SK-N-SH (cell line): Measurements from ENCODE around the gene EEF2K. TPM values are rescaled to one million over a fixed set of nuclear protein-coding genes. Genes with fewer than 3 reads are reported as not detected.

ENCODE experiments used
- CTCF ChIA-PET: fragments of 300-600, 350-600 bp; formaldehyde crosslinking; extraction: SDS; loops from one replicate; lab custom pipeline; 2021; lab: Yijun Ruan, JAX
- POLR2A ChIA-PET: fragments of 350-600 bp; sonication (Branson Sonifier 250); formaldehyde crosslinking; extraction: SDS; loops from one replicate; lab custom pipeline; 2020; ENCODE audit warnings: antibody characterized with exemption, inconsistent platforms; lab: Yijun Ruan, JAX
- DNase-seq: peaks from one replicate; pipeline ENCODE4 v3.0.0; 2012
- H2AFZ ChIP-seq: fragments of 200-600 bp; sonication (generic); 2 replicates; pipeline ENCODE4 v1.8.1; 2016; ENCODE audit warnings: antibody characterized with exemption, mild to moderate bottlenecking, low read depth
- H3F3A ChIP-seq: fragments of 200-600 bp; sonication (generic); replicated peaks from 2 replicates; pipeline ENCODE3; 2016; ENCODE audit warnings: antibody characterized with exemption, mild to moderate bottlenecking; ENCODE audit not compliant: insufficient read depth
- H3K27ac ChIP-seq, 2 experiments: fragments of 200-500 bp in 1 of 2; fragments of 200-600 bp in 1 of 2; sonication (Bioruptor generic) in 1 of 2; sonication (generic), shearing (Covaris generic) in 1 of 2; 2 replicates each; pipeline versions ENCODE4 v1.5.1 to v1.6.1; 2014 to 2016; ENCODE audit warnings: low read depth in 2 of 2, inconsistent platforms in 1 of 2, low read length in 1 of 2, mild to moderate bottlenecking in 1 of 2, mixed read lengths in 1 of 2
- H3K27me3 ChIP-seq: fragments of 200-600 bp; sonication (generic), shearing (Covaris generic); 2 replicates; pipeline ENCODE4 v1.6.1; 2016; ENCODE audit warnings: mixed run types; ENCODE audit not compliant: insufficient read depth
- H3K36me3 ChIP-seq, 2 experiments: fragments of 200-500 bp in 1 of 2; fragments of 200-600 bp in 1 of 2; sonication (Bioruptor generic) in 1 of 2; sonication (generic) in 1 of 2; replicated peaks in 1 of 2; 2 replicates each; pipeline versions ENCODE3 to v1.5.1; 2014 to 2016; ENCODE audit warnings: low read length in 1 of 2, mild to moderate bottlenecking in 1 of 2; ENCODE audit not compliant: insufficient read depth in 2 of 2, control insufficient read depth in 1 of 2
- H3K4me1 ChIP-seq, 2 experiments: fragments of 200-500 bp in 1 of 2; fragments of 200-600 bp in 1 of 2; sonication (Bioruptor generic) in 1 of 2; sonication (generic), shearing (Covaris generic) in 1 of 2; 2 replicates each; pipeline versions ENCODE4 v1.5.1 to v1.6.1; 2014 to 2016; ENCODE audit warnings: low read depth in 1 of 2, low read length in 1 of 2, mixed run types in 1 of 2; ENCODE audit not compliant: insufficient read depth in 2 of 2, control insufficient read depth in 1 of 2
- H3K4me2 ChIP-seq: fragments of 200-600 bp; sonication (generic), shearing (Covaris generic); 2 replicates; pipeline ENCODE4 v1.6.1; 2017; ENCODE audit warnings: mixed run types
- H3K4me3 ChIP-seq, 2 experiments: fragments of 200-500 bp in 1 of 2; fragments of 200-600 bp in 1 of 2; sonication (Bioruptor generic) in 1 of 2; sonication (generic), shearing (Covaris generic) in 1 of 2; 2 replicates each; pipeline versions ENCODE4 v1.5.1 to v1.8.1; 2014 to 2016; ENCODE audit warnings: low read depth in 2 of 2, inconsistent platforms in 1 of 2, low read length in 1 of 2, mild to moderate bottlenecking in 1 of 2, mixed read lengths in 1 of 2, moderate library complexity in 1 of 2
- H3K79me2 ChIP-seq: fragments of 200-600 bp; sonication (generic); 2 replicates; pipeline ENCODE4 v1.8.1; 2017; ENCODE audit warnings: mild to moderate bottlenecking; ENCODE audit not compliant: insufficient read depth
- H3K9ac ChIP-seq: fragments of 200-600 bp; sonication (generic); 2 replicates; pipeline ENCODE4 v1.6.1; 2017; ENCODE audit warnings: mixed run types
- H3K9me2 ChIP-seq: fragments of 200-600 bp; sonication (generic); 2 replicates; pipeline ENCODE4 v1.6.1; 2017; ENCODE audit warnings: mixed run types
- H3K9me3 ChIP-seq: fragments of 200-600 bp; sonication (generic); 2 replicates; pipeline ENCODE4 v1.6.1; 2017; ENCODE audit warnings: mixed run types, mild to moderate bottlenecking, moderate library complexity
- H4K20me1 ChIP-seq: fragments of 200-600 bp; sonication (generic); 2 replicates; pipeline ENCODE4 v1.6.1; 2017; ENCODE audit warnings: mild to moderate bottlenecking, mixed run types; ENCODE audit not compliant: insufficient read depth
- CHD2 ChIP-seq: fragments of 150-350 bp; IDR thresholded peaks from 2 replicates; pipeline ENCODE4 v1.6.1; 2018; ENCODE audit warnings: low read length; ENCODE audit not compliant: partially characterized antibody
- CTCF ChIP-seq: fragments of 200-600 bp; sonication (generic); IDR thresholded peaks from 2 replicates; pipeline ENCODE4 v1.6.1; 2017; ENCODE audit warnings: antibody characterized with exemption, mild to moderate bottlenecking, moderate library complexity
- ELF1 ChIP-seq: IDR thresholded peaks from 2 replicates; pipeline ENCODE4 v1.4.0; 2012
- FOXJ3 ChIP-seq: sonication (generic); formaldehyde crosslinking; IDR thresholded peaks from 2 replicates; pipeline ENCODE4 v1.5.1; 2020; ENCODE audit warnings: mild to moderate bottlenecking, missing genetic modification reagents
- FOXM1 ChIP-seq: IDR thresholded peaks from 2 replicates; pipeline ENCODE4 v1.4.0; 2012; ENCODE audit warnings: low read depth, mild to moderate bottlenecking
- GATA2 ChIP-seq: sonication (generic); formaldehyde crosslinking; IDR thresholded peaks from 2 replicates; pipeline ENCODE4 v1.5.0; 2020; ENCODE audit warnings: mild to moderate bottlenecking, missing genetic modification reagents
- JUND ChIP-seq: IDR thresholded peaks from 2 replicates; pipeline ENCODE4 v1.4.0; 2012
- MEF2A ChIP-seq: IDR thresholded peaks from 2 replicates; pipeline ENCODE4 v1.4.0; 2012; ENCODE audit warnings: low read depth, borderline replicate concordance
- NFIC ChIP-seq: IDR thresholded peaks from 2 replicates; pipeline ENCODE4 v1.4.0; 2012; ENCODE audit warnings: borderline replicate concordance
- NRF1 ChIP-seq: IDR thresholded peaks from 2 replicates; pipeline ENCODE4 v1.6.1; 2012; ENCODE audit warnings: low read depth, mild to moderate bottlenecking, low read length
- PBX3 ChIP-seq: IDR thresholded peaks from 2 replicates; pipeline ENCODE4; 2012
- RAD21 ChIP-seq: IDR thresholded peaks from 2 replicates; pipeline ENCODE4 v1.6.1; 2012; ENCODE audit warnings: mild to moderate bottlenecking, low read length
- RCOR1 ChIP-seq: fragments of 150-350 bp; IDR thresholded peaks from 2 replicates; pipeline ENCODE4 v1.6.1; 2017; ENCODE audit warnings: antibody characterized with exemption, low read length
- RFX5 ChIP-seq: IDR thresholded peaks from 2 replicates; pipeline ENCODE4 v1.6.1; 2012; ENCODE audit warnings: mild to moderate bottlenecking, improper control_type of control experiment, low read length
- SIN3A ChIP-seq: IDR thresholded peaks from 2 replicates; pipeline ENCODE4 v1.6.1; 2012; ENCODE audit warnings: low read depth, mild to moderate bottlenecking, low read length, moderate library complexity, borderline replicate concordance
- SMC3 ChIP-seq: IDR thresholded peaks from 2 replicates; pipeline ENCODE4 v1.6.1; 2012; ENCODE audit warnings: low read depth, low read length, improper control_type of control experiment
- TAF1 ChIP-seq: IDR thresholded peaks from 2 replicates; pipeline ENCODE4 v1.6.1; 2012; ENCODE audit warnings: low read depth, mild to moderate bottlenecking, low read length, moderate library complexity, borderline replicate concordance
- TCF12 ChIP-seq: IDR thresholded peaks from 2 replicates; pipeline ENCODE4 v1.4.0; 2012
- TEAD4 ChIP-seq: IDR thresholded peaks from 2 replicates; pipeline ENCODE4 v1.4.0; 2012; ENCODE audit warnings: mild to moderate bottlenecking, borderline replicate concordance; ENCODE audit not compliant: insufficient read depth
- YY1 ChIP-seq: IDR thresholded peaks from 2 replicates; pipeline ENCODE4 v1.4.0; 2012; ENCODE audit warnings: low read depth, mild to moderate bottlenecking
- ZBTB33 ChIP-seq: IDR thresholded peaks from 2 replicates; pipeline ENCODE4 v1.4.0; 2012; ENCODE audit warnings: low read depth, borderline replicate concordance
- WGBS: methylation state at CpG from one replicate; pipeline ENCODE4 v1.1.6; 2017; ENCODE audit warnings: low lambda C conversion rate; 5-methylcytosine and 5-hydroxymethylcytosine counted together
- polyA plus RNA-seq, 3 experiments: library from polyadenylated mRNA; depleted of rRNA; stranded (reverse); fragments of >200 nt; gene quantifications; 2 replicates each; pipeline ENCODE4 v1.2.3, GENCODE V29; 2012
- TF ChIP-seq, protein P1 (sequence below): IDR thresholded peaks from 2 replicates; pipeline ENCODE4 v1.4.0; 2012; ENCODE audit warnings: low read depth

The EEF2K gene
- polyA plus RNA-seq, 1 of the 3 experiments (the other 2 are of a cell fraction): 8.0 TPM

DNA sequence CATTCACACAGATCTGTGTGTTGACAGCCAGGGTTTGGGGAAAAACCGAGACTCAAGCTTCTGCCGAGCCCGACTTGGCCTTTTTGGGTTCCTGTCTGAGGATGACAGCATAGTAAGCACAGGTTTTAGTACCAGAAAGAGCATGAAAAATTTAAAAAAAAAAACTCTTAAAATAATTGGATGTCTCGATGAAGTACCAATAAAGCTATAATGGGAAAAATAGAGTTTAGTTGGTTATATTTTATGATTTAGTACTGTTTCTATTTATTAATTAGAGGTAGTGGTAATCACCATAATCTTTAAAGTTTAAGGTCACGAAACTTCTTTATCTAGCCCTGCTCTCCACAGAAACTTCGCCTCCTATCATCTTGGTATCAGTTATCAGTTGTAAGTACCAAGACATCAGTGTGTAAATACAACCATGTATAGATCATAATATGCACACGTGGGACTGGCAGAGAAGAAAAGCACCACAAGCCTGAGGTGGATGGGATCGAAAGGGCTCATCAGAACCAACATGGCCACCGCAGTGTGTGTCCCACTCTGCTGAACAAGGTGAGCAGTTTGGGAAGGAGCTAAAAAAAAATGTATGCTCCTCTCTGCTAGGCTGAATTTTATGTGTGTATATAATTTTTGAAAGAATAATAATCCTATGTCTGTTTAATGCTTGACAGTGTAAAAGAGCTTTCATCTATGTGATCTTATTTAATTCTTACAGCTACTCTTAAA lies 14.4 kb upstream of the EEF2K start:
- no peak for DNase-seq
- 19% methylated on average over 9 of the region's 9 CpGs for WGBS
- Histone ChIP-seq H3K27ac (peak overlapping the region; percentile 85), H3K27me3 (no peaks in the 10 kb centered on the region), H4K20me1 (no peaks in the 10 kb centered on the region), H3K4me1 (peaks cover 3 to 26% of the 10 kb centered on the region in 2 experiments; a peak in 2 of 4 replicates), H3K4me3 (peak overlapping the region; percentile 58 to 62), H3K36me3 (no peaks in the 10 kb centered on the region), H3K79me2 (no peaks in the 10 kb centered on the region), H3F3A (peaks cover 15% of the 10 kb centered on the region), H3K9me2 (no peaks in the 10 kb centered on the region), H3K9ac (peak overlapping the region; percentile 73), H2AFZ (peak overlapping the region; percentile 77), H3K4me2 (peak overlapping the region; percentile 75), H3K9me3 (no peaks in the 10 kb centered on the region)
- TF ChIP-seq PBX3 (no peak), RAD21 (no peak), SMC3 (no peak), NFIC (no peak), CHD2 (no peak), YY1 (peak; percentile 28; the same call in 1 of the 2 replicates), RFX5 (peak; percentile 37; the same call in 1 of the 2 replicates), RCOR1 (no peak), ELF1 (no peak), FOXM1 (no peak), FOXJ3 (no peak), NRF1 (no peak), GATA2 (CRISPR knock-in tag) (no peak), JUND (no peak), SIN3A (no peak), TAF1 (no peak), CTCF (no peak), TEAD4 (no peak), TCF12 (no peak), ZBTB33 (no peak), MEF2A (no peak)
- TF ChIP-seq, protein P1, sequence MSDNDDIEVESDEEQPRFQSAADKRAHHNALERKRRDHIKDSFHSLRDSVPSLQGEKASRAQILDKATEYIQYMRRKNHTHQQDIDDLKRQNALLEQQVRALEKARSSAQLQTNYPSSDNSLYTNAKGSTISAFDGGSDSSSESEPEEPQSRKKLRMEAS: peak; percentile 6; the same call in 1 of the 2 replicates
- ChIA-PET CTCF (interaction anchor here (0.7 to 9.3 kb wide), 7 partner anchors 8 to 185 kb away, joined by 3 to 115 read pairs (median 3); partner anchors contain the start of gene POLR3E), POLR2A (interaction anchor here (1.0 kb wide), 3 partner anchors 25 to 109 kb away, joined by 3 to 4 read pairs (median 3); no protein-coding TSS in a partner anchor)
